HG03095 (cell line): ENCODE measurements around the gene METTL5.
"Not testable (repeated sequence)": the region's sequence is repeated elsewhere in the genome, so short reads cannot be mapped to it uniquely, and the experiment has no call there.

Experiments used
- ATAC-seq: cut with Tn5 transposase; IDR thresholded peaks from one replicate; pipeline ENCODE4 v1.9.1; 2021; ENCODE audit warnings: moderate library complexity; ENCODE audit not compliant: unreplicated experiment

Gene METTL5

GRCh38 chr2:169834401-169834800, 9.7 kb upstream of the METTL5 start:
- ATAC-seq = no peak

- peak; percentile 29 for ATAC-seq
These were observed 3.6 kb upstream of the METTL5 start for GRCh38 chr2:169828141-169828811.

GRCh38 chr2:169827272-169828140, 2.8 kb upstream of the METTL5 start, which contains the start of gene UBR3:
Gene UBR3 (plus strand): TSS chr2:169827454. CDS start chr2:169827508, 54 bp downstream.
- peak; percentile 84 for ATAC-seq

GRCh38 chr2:169823996-169824372, 721 bp downstream of the METTL5 start:
- no peak for ATAC-seq

- ATAC-seq = no peak
These were observed 1.8 kb downstream of the METTL5 start for GRCh38 chr2:169822785-169823392.

GRCh38 chr2:169822036-169822435, 2.7 kb downstream of the METTL5 start:
- ATAC-seq = no peak

- not testable (repeated sequence) for ATAC-seq
These were observed 4.6 kb downstream of the METTL5 start for GRCh38 chr2:169820101-169820500.

GRCh38 chr2:169819106-169819505, 5.6 kb downstream of the METTL5 start:
- no peak for ATAC-seq

GRCh38 chr2:169818241-169818640, 6.5 kb downstream of the METTL5 start:
- ATAC-seq = no peak

- ATAC-seq = not testable (repeated sequence)
These were observed 7.3 kb downstream of the METTL5 start for GRCh38 chr2:169817369-169817768.

- ATAC-seq = not testable (repeated sequence)
These were observed 7.7 kb downstream of the METTL5 start for GRCh38 chr2:169816961-169817360.

GRCh38 chr2:169815849-169816248, 8.9 kb downstream of the METTL5 start:
- no peak for ATAC-seq

- ATAC-seq = no peak
These were observed 16.5 kb downstream of the METTL5 start for GRCh38 chr2:169808221-169808620.

- ATAC-seq = no peak
These were observed 18.1 kb downstream of the METTL5 start for GRCh38 chr2:169806586-169806985.

GRCh38 chr2:169803480-169803879, 21.2 kb downstream of the METTL5 start:
- no peak for ATAC-seq

- peak; percentile 98 for ATAC-seq
These were observed 25.8 kb downstream of the METTL5 start, which contains the start of gene SSB for GRCh38 chr2:169798718-169799592. Gene SSB (plus strand): TSS chr2:169798871. CDS start chr2:169800961, 2,090 bp downstream.

- ATAC-seq = no peak
These were observed 26.3 kb downstream of the METTL5 start for GRCh38 chr2:169798397-169798717.

- ATAC-seq = no peak
These were observed 27.1 kb downstream of the METTL5 start for GRCh38 chr2:169797601-169798000.

GRCh38 chr2:169796441-169796840, 28.3 kb downstream of the METTL5 start:
- no peak for ATAC-seq

GRCh38 chr2:169795181-169795580, 29.5 kb downstream of the METTL5 start:
- ATAC-seq = no peak

GRCh38 chr2:169790581-169790980, 34.1 kb downstream of the METTL5 start:
- ATAC-seq = no peak
